MG63 (cell line): ENCODE results near the gene ICE1. TPM values are rescaled to one million over a fixed set of nuclear protein-coding genes. Genes with fewer than 3 reads are reported as not detected.
A peak's percentile ranks its signal among the peaks of the same experiment; 100 is the strongest.
"Not testable (repeated sequence)": the region's sequence is repeated elsewhere in the genome, so short reads cannot be mapped to it uniquely, and the experiment has no call there.

Experiments
- DNase-seq: peaks from one replicate; pipeline ENCODE4 v3.0.0-alpha.2; 2020
- H3K27me3 ChIP-seq: fragments of 250-450 bp; sonication (Bioruptor Pico); 2 replicates; pipeline ENCODE4 v1.5.1; 2020; ENCODE audit warnings: mild to moderate bottlenecking, moderate library complexity
- H3K36me3 ChIP-seq: fragments of 250-450 bp; sonication (Bioruptor Pico); 2 replicates; pipeline ENCODE4 v1.5.1; 2020; ENCODE audit warnings: mild to moderate bottlenecking, moderate library complexity
- H3K4me3 ChIP-seq: fragments of 250-450 bp; sonication (Bioruptor Pico); 2 replicates; pipeline ENCODE4 v1.5.1; 2020; ENCODE audit warnings: mild to moderate bottlenecking, moderate library complexity
- H3K9me3 ChIP-seq: fragments of 250-450 bp; sonication (Bioruptor Pico); 2 replicates; pipeline ENCODE4 v1.5.1; 2020; ENCODE audit warnings: mild to moderate bottlenecking, moderate library complexity
- total RNA-seq: library from RNA; depleted of rRNA; stranded (reverse); fragments of >200 nt; shearing (Covaris generic); gene quantifications from 2 replicates; pipeline ENCODE4 v1.2.3, GENCODE V29; 2014; ENCODE audit warnings: low replicate concordance

The ICE1 gene
- total RNA-seq, 1 experiment from 2014 or later: 18.4 TPM

DNA sequence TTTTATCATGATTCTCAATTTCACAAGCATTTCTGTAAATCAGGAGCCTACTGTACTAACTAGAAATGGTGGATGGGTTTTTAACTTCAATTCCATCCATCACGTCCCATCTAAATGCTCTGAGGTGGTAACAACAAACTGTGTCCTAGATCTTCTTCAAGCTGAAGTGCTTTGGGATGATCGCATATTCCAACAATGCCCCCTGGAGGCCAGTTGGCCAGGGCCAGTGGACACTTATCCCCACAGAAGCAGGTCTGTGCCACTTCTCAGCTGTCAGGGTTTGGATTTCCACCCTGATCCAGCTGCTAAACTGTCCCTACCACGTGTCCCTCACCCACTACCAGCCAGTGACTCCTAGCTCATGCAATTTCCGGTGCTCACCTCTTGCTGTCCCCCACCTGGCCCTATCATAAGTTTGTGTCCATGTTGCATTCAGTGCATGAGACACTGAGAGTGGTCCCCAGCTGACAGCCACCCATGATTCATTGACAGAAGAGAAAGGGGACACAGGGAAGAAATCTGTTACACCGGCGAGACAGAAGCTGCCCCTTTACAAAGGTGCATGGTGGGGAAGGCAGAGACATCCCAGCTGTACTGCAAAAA is 28.0 kb upstream of the ICE1 start:
- not testable (repeated sequence) for H3K9me3 ChIP-seq, H3K27me3 ChIP-seq, H3K36me3 ChIP-seq, H3K4me3 ChIP-seq
- peak; percentile 67 for DNase-seq

GRCh38 chr5:5395093-5395492 is 27.4 kb upstream of the ICE1 start:
- H3K9me3 ChIP-seq, DNase-seq, H3K4me3 ChIP-seq, H3K36me3 ChIP-seq, H3K27me3 ChIP-seq: not testable (repeated sequence)

DNA sequence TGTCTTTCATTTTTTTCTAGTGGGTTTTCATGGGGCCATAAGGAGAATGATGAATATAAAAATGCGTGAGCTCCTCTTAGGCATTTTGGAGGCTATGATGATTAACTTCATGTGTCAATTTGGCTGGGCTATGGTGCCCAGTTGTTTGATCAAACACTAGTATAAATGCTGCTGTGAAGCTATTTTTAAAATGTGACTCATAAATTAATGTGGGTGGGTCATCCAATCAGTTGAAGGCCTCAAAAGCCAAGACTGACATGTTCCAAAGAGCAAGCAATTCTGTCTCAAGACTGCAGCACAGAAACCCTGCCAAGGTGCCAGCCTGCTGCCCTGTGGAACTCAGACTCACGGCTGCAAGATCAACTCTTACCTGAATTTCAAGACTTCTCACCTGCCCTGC is 24.4 kb upstream of the ICE1 start:
- Histone ChIP-seq H3K36me3 (no peaks in the 10 kb centered on the region), H3K4me3 (no peak overlapping the region), H3K27me3 (no peaks in the 10 kb centered on the region), H3K9me3 (no peaks in the 10 kb centered on the region)
- peak; percentile 35 for DNase-seq

- DNase-seq: no peak
- H3K4me3 ChIP-seq: no peak overlapping the region
- H3K36me3 ChIP-seq: no peaks in the 10 kb centered on the region
- H3K27me3 ChIP-seq: no peaks in the 10 kb centered on the region
- no peaks in the 10 kb centered on the region for H3K9me3 ChIP-seq
Measured at GRCh38 chr5:5401095-5401494, 21.4 kb upstream of the ICE1 start.

DNA sequence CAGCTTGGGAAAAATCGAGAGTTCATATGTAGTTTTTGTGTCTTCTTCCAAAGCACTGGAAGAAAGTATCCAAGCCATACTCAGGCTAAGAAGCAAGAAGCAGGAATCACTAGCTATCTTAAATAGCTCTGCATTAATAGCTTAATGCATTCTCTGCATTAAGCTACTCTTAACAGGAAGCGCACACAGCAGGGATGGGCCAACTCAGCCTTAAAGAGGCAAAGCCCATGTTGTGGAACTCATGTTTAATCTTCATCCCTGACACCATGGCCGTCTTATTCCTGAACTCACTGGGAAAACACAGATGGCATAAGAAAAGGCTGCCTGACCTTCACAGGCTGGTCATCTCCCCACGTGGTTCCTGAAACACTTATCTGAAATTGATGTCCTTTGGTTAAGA is 18.7 kb upstream of the ICE1 start:
- no peaks in the 10 kb centered on the region for H3K27me3 ChIP-seq
- H3K36me3 ChIP-seq: no peaks in the 10 kb centered on the region
- no peaks in the 10 kb centered on the region for H3K9me3 ChIP-seq
- no peak overlapping the region for H3K4me3 ChIP-seq
- DNase-seq: no peak

- DNase-seq: peak; percentile 37
- Histone ChIP-seq H3K36me3 (no peaks in the 10 kb centered on the region), H3K27me3 (no peaks in the 10 kb centered on the region), H3K9me3 (peaks cover 2% of the 10 kb centered on the region; the same call in 1 of the 2 replicates), H3K4me3 (no peak overlapping the region)
Measured at GRCh38 chr5:5404381-5404780, 18.1 kb upstream of the ICE1 start.

DNA sequence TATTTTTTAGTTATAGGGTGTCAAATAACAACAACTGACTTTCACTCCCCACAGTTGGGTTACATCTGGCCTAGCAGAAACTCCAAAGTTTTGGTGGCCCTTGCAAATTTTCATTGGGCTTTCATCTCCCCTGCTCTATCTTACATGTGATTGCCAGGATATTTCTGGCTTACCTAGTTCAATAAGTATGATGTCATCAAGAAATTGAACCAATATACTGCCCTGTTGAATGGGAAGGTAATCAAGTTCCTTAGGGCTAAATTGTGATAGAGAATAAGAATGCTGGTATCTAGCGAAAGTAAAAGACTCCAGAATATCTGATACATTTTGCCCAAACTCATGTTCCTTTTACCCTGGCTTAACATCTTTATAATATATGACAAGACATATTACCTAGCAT is 17.0 kb upstream of the ICE1 start:
- no peaks in the 10 kb centered on the region for H3K36me3 ChIP-seq
- no peaks in the 10 kb centered on the region for H3K27me3 ChIP-seq
- H3K9me3 ChIP-seq: peaks cover 2% of the 10 kb centered on the region; the same call in 1 of the 2 replicates
- H3K4me3 ChIP-seq: no peak overlapping the region
- no peak for DNase-seq

DNA sequence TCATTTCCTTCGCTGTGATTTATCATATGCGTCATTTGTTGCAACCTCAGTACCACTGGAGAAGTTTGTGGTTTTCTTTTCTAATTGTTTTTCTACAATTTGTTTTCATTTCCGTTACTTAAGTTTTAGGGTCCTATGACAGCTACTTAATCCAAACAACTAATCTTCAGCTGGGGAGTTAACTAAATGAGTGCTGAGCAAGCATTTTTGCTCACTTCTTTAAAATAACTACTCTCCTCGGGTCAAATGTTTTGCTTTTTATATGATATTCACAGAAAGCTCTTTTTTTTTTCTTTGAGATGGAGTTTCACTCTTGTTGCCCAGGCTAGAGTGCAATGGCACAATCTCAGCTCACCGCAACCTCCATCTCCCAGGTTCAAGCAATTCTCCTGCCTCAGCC is 14.6 kb upstream of the ICE1 start:
- Histone ChIP-seq H3K9me3 (peaks cover 2% of the 10 kb centered on the region; the same call in 1 of the 2 replicates), H3K4me3 (no peak overlapping the region), H3K36me3 (no peaks in the 10 kb centered on the region), H3K27me3 (no peaks in the 10 kb centered on the region)
- DNase-seq: no peak

- H3K36me3 ChIP-seq: no peaks in the 10 kb centered on the region
- H3K4me3 ChIP-seq: no peak overlapping the region
- no peak for DNase-seq
- H3K9me3 ChIP-seq: peaks cover 2% of the 10 kb centered on the region; the same call in 1 of the 2 replicates
- H3K27me3 ChIP-seq: no peaks in the 10 kb centered on the region
Measured at GRCh38 chr5:5409151-5409810, 13.2 kb upstream of the ICE1 start.

- DNase-seq, H3K4me3 ChIP-seq, H3K9me3 ChIP-seq, H3K27me3 ChIP-seq, H3K36me3 ChIP-seq: not testable (repeated sequence)
Measured at GRCh38 chr5:5413856-5414255, 8.6 kb upstream of the ICE1 start.

DNA sequence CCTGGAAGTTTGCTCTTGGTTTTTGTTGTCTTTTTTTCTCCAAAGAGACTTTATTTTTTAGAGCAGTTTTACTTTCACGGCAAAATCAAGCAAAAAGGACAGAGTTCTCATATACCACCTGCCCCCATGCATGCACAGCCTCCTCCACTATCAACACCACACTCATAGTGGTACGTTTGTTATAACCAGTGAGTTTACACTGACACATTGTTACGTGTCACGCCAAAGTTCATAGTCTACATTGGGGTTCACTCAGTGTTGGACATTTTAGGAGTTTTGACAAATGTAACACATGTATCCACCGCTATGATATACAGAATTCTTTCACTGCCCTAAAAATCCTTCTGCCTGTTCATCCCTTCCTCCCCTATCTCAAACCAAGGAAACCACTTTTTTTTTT is 7.5 kb upstream of the ICE1 start:
- H3K36me3 ChIP-seq: no peaks in the 10 kb centered on the region
- DNase-seq: no peak
- no peaks in the 10 kb centered on the region for H3K27me3 ChIP-seq
- H3K4me3 ChIP-seq: no peak overlapping the region
- no peaks in the 10 kb centered on the region for H3K9me3 ChIP-seq

GRCh38 chr5:5416733-5417132 is 5.7 kb upstream of the ICE1 start:
- H3K27me3 ChIP-seq: no peaks in the 10 kb centered on the region
- no peaks in the 10 kb centered on the region for H3K36me3 ChIP-seq
- H3K9me3 ChIP-seq: no peaks in the 10 kb centered on the region
- H3K4me3 ChIP-seq: no peak overlapping the region
- DNase-seq: no peak

- H3K27me3 ChIP-seq: no peaks in the 10 kb centered on the region
- no peaks in the 10 kb centered on the region for H3K9me3 ChIP-seq
- H3K36me3 ChIP-seq: no peaks in the 10 kb centered on the region
- no peak overlapping the region for H3K4me3 ChIP-seq
- DNase-seq: no peak
Measured at GRCh38 chr5:5418006-5418405, 4.5 kb upstream of the ICE1 start.

GRCh38 chr5:5418764-5419163 is 3.7 kb upstream of the ICE1 start:
- no peaks in the 10 kb centered on the region for H3K9me3 ChIP-seq
- H3K27me3 ChIP-seq: no peaks in the 10 kb centered on the region
- H3K36me3 ChIP-seq: no peaks in the 10 kb centered on the region
- no peak for DNase-seq
- H3K4me3 ChIP-seq: no peak overlapping the region

DNA sequence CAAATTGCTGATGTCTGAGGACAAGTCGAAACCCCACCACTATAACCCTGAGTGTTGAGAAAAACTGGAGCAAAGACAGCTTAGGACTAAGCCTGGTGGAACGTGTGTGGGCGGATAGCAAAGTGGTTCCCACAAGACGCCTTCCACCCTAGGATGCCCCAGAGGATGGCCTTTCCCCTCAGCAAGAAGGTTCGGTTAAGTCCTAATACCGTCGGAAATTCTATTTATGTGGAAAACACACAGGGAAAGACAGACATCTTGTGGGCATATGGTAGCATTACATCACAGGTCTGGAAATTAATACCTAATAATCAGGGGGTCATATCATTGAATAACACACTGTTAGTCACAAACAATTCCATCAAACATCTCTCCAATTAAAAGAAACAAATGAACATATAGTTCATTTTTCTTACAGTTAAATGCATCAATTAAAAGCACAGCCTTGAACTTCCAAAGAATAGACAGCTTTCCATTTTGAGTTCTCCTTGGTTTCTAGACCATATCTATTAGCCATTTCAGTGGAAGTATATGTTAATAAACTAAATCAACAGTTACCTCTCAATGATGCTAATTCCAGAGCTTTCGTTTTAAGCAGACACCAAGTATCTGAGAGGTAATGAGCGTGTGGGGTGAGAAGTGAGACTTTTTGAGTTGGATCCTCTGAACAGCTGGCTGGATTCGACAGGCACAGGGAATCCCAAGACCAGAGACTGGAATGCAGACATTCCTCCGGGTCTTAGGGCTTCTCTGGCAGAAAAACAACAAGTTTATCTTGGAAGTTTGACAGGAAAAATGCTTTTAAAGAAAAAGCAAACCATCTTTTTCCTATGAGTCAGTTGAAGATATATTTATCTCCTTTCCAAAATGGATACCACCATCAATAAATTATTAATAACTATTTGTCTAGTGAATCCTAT is 2.9 kb upstream of the ICE1 start:
- Histone ChIP-seq H3K27me3 (no peaks in the 10 kb centered on the region), H3K4me3 (no peak overlapping the region), H3K9me3 (no peaks in the 10 kb centered on the region), H3K36me3 (0 out of 2 replicates have a peak, but pooled peaks cover 1% of the 10 kb centered on the region)
- DNase-seq: peak; percentile 63

GRCh38 chr5:5420251-5420650 is 2.2 kb upstream of the ICE1 start:
- DNase-seq: no peak
- Histone ChIP-seq H3K36me3 (peaks cover 7% of the 10 kb centered on the region; the same call in 1 of the 2 replicates), H3K9me3 (no peaks in the 10 kb centered on the region), H3K4me3 (no peak overlapping the region), H3K27me3 (no peaks in the 10 kb centered on the region)

DNA sequence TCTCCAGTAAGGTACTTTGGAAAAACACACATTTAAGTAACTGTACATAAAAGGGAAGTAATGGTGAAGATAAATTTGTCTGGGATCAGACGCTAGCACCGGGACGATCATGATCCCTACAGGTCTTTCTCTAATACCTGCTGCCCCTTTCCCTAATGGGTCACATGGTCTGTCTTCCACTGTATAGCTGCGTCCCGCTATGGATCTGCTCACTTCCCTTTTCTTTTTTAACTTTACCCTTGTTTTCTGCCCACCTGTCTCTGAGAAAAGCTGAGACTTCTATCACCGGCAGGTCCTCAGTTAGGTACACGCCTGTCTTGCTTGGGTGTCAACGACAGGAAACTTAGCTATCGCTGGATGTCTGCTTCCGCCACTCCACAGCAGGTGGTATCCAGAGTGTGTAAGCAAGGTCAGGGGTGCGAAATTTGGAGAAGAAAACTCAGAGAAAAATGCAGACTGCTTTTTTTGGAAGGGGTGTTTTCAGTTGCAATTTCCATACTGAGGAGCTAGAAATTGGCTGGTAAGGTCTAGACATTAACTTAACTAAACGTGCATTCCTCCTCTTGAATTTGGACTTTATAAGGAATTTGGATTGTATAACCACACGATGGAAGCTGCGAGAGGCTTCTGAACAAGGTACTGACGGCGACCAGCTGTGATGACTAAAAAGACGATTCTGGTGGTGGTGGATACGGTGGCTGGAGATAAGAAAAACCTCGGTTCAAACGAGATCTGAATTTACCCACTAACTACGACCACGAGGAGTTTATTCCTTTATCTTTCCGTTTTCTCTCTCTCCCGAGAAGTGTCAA is 1.1 kb upstream of the ICE1 start:
- Histone ChIP-seq H3K4me3 (peak overlapping the region; percentile 72), H3K36me3 (peaks cover 12% of the 10 kb centered on the region; the same call in 1 of the 2 replicates), H3K27me3 (no peaks in the 10 kb centered on the region), H3K9me3 (no peaks in the 10 kb centered on the region)
- DNase-seq: no peak
